ENCODE measurements around the gene ORC4.

DNA sequence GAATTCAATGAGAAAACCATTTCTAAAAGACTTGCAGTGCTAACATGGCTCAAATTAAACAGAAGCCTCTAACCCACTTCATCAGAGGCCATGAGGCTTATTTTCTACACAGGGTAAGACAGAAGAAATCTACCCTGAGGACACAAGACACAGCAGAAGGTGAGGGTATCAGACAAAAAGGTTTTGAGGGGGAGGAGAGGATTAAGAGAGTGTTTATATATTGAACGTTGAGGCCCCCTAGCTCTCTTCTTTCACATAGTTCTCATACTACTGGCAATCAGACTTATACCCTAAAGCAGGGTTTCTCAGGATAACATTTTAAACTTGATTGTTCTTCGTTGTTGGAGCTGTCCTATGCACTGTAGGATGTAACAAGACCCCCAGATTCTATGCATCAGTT is 21.4 kb downstream of the ORC4 start:
- TF ChIP-seq CTCF (IDR thresholded peaks at IDR 0.05) (no peak), POLR2A (IDR thresholded peaks at IDR 0.05) (no peak)
